AG04450 (cell line): ENCODE measurements around the gene NRN1. TPM values are rescaled to one million over a fixed set of nuclear protein-coding genes. Genes with fewer than 3 reads are reported as not detected.

Source experiments
- CTCF ChIA-PET: fragments of 300-600, 350-600 bp; formaldehyde crosslinking; extraction: SDS; loops from one replicate; lab custom pipeline; 2022; ENCODE audit warnings: antibody characterized with exemption, inconsistent platforms; lab: Charles Lee
- POLR2A ChIA-PET: fragments of 350-600 bp; formaldehyde crosslinking; extraction: SDS; loops from one replicate; lab custom pipeline; 2021; ENCODE audit warnings: antibody characterized with exemption, inconsistent platforms; lab: Yijun Ruan, JAX
- DNase-seq: peaks from one replicate; pipeline ENCODE4 v3.0.0-alpha.2; 2011; ENCODE audit warnings: low read depth, low spot score
- H3K27ac ChIP-seq: one replicate; pipeline ENCODE4 v1.5.1; 2012; ENCODE audit warnings: low read depth, low read length, control low read depth
- H3K27me3 ChIP-seq: one replicate; pipeline ENCODE4 v1.6.0; 2012; ENCODE audit warnings: low read length; ENCODE audit not compliant: control insufficient read depth, insufficient read depth
- H3K4me3 ChIP-seq: 2 replicates; pipeline ENCODE4 v1.5.1; 2011; ENCODE audit warnings: mild to moderate bottlenecking, low read depth, low read length, control low read depth
- H3K9me3 ChIP-seq: 2 replicates; pipeline ENCODE4 v1.5.1; 2012; ENCODE audit warnings: low read length; ENCODE audit not compliant: control insufficient read depth, insufficient read depth
- polyA plus RNA-seq: library from polyadenylated mRNA; depleted of rRNA; stranded (reverse); fragments of >200 nt; gene quantifications from 2 replicates; pipeline ENCODE4 v1.2.3, GENCODE V29; 2011
- TF ChIP-seq, protein P1 (sequence below): IDR thresholded peaks from 2 replicates; pipeline ENCODE4 v1.5.1; 2011; ENCODE audit warnings: low read depth, low read length, control low read depth, inconsistent platforms

Gene NRN1
- polyA plus RNA-seq, 1 experiment = not detected

DNA sequence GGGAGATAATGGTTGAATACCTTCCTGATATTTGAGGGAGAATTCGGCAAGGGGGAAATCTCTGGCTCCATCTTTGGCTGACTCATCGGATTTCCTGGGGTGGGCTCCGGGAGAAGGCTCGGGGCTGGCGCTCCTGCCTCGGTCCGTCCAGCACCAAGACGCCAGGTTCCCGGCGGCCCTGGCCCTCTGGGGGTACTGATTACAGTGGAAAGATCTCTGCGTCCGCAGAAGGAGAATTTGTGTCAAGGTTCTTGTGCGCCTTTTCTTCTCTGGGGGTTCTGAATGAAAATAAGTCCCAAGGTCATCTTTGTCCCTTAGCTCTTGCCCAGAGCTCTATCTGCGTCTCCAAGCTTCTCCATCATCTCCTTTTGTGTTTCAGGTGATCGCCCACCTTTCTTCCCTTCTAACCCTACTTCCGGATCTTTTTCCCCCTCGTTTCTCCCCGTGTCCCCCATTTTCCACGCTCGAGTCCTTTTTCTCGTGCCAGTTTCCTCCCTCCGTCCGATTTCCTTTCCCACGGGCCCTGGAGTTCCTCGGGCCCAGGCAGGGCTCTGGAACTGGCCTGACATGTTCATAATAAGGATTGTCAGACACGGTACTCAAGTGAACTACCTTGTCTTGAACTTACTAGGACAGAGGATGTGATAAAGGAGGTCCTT lies 11.6 kb downstream of the NRN1 start:
- Histone ChIP-seq H3K9me3 (peaks cover 29% of the 10 kb centered on the region), H3K27ac (no peak overlapping the region), H3K27me3 (peaks cover 58% of the 10 kb centered on the region), H3K4me3 (no peak overlapping the region)
- ChIA-PET POLR2A (no interaction called here), CTCF (interaction anchor here (0.6 to 1.0 kb wide), 2 partner anchors 149 to 524 kb away, joined by 3 to 6 read pairs; no protein-coding TSS in a partner anchor)
- TF ChIP-seq, protein P1, sequence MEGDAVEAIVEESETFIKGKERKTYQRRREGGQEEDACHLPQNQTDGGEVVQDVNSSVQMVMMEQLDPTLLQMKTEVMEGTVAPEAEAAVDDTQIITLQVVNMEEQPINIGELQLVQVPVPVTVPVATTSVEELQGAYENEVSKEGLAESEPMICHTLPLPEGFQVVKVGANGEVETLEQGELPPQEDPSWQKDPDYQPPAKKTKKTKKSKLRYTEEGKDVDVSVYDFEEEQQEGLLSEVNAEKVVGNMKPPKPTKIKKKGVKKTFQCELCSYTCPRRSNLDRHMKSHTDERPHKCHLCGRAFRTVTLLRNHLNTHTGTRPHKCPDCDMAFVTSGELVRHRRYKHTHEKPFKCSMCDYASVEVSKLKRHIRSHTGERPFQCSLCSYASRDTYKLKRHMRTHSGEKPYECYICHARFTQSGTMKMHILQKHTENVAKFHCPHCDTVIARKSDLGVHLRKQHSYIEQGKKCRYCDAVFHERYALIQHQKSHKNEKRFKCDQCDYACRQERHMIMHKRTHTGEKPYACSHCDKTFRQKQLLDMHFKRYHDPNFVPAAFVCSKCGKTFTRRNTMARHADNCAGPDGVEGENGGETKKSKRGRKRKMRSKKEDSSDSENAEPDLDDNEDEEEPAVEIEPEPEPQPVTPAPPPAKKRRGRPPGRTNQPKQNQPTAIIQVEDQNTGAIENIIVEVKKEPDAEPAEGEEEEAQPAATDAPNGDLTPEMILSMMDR = no peak
- DNase-seq = no peak

DNA sequence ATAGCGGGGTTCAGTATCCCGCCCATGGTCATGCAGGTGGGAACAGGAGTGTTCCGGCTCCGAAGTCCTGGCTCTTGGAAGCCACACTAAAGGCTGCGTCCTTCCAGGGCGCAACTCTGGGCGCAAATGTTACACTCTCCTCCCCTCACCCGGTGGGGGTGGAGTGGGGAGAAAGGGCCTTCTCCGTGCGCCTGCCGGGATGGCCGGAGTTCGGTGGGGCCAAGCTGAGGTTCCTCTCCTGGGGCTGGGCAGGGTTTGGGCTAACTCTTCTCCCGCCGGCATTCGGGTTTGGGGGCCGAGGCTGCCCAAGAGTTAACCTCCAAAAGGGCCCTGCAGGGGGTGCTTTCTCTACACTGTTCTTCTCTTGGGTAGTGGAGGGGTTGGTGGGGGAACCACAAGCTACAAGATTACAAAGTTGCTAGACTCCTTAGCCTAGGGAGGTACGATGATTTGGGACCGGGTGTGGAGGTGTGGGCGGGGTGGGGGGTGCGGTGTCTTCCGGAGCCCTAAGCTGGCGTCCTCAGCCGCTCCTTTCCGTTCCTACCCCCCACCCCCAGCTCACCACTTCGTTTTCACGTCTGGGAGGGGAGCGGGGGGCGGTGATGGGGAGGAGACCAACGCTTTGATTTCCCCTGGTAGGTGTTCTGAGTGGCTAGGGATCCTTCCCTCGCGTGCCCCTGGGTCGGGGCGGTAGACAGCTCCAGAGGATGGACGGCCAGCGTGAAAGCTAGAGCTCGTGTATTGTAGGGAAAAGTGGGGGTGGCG lies 12.3 kb downstream of the NRN1 start:
- DNase-seq = no peak
- Histone ChIP-seq H3K4me3 (no peak overlapping the region), H3K27ac (no peak overlapping the region), H3K27me3 (peaks cover 51% of the 10 kb centered on the region), H3K9me3 (peaks cover 22% of the 10 kb centered on the region)
- ChIA-PET POLR2A (no interaction called here), CTCF (interaction anchor here (0.6 kb wide), 1 partner anchor 149 kb away, joined by 6 read pairs; no protein-coding TSS in a partner anchor)
- TF ChIP-seq, protein P1 = no peak

DNA sequence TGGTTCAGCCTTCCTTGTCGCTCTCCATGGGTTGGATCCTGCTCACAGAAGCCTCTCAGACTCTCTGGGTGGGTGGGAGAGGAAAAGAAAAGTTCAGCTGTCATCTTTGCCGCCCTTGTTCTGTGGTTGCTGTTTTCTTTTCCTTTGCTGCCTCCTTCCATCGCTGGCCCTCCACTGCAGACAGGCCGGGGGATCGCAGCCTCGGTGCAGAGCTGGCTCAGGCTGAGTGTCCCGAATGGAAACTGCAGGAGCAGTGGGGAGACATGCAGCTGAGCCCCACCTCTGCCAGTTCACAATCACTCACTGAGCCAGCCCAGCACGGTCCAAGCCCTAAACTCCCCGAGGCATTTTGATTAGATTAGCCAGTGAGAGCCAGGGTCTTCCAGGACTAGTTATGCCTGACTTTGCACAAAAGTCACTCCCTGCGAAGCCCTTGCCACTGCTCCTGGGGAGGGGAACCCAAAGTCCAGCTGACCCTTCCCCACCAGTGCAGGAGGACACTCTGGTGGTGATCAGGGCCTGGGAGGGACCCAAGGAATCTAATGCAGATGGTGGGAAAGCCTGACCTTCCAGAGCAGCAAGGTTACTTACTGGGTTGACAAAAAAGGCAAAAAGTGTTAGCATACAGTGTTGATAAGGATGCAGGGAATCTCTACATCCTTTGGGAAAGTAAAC lies 14.0 kb downstream of the NRN1 start:
- Histone ChIP-seq H3K27ac (no peak overlapping the region), H3K4me3 (no peak overlapping the region), H3K9me3 (peaks cover 18% of the 10 kb centered on the region), H3K27me3 (peaks cover 34% of the 10 kb centered on the region)
- TF ChIP-seq, protein P1 = no peak
- ChIA-PET CTCF (no interaction called here), POLR2A (no interaction called here)
- no peak for DNase-seq

DNA sequence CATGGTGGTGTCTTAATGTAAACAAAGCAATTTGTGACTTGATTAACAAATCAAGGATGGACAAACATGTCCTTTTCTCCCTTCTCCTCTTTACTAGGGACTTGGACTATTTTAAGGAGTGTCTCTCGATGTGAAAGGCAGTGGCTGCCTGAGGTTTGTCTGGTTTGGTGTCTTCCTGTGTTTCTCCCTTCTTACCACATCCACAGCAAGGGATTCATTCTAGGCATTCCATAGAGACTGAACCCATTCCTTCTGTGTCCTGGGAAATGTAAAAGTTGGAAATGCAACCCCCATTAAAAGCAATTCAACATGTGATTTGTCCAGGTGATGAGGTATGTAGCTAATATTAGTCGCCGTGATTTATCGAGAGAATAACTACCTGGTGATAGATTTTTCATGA lies 15.9 kb downstream of the NRN1 start:
- POLR2A ChIA-PET = no interaction called here
- CTCF ChIA-PET = no interaction called here
- no peak overlapping the region for H3K27ac ChIP-seq
- H3K27me3 ChIP-seq = peaks cover 27% of the 10 kb centered on the region
- no peak overlapping the region for H3K4me3 ChIP-seq
- TF ChIP-seq, protein P1 = no peak
- DNase-seq = no peak
- H3K9me3 ChIP-seq = peaks cover 15% of the 10 kb centered on the region
